ENCODE data around the gene PCNX2. TPM values are rescaled to one million over a fixed set of nuclear protein-coding genes. Genes with fewer than 3 reads are reported as not detected.

Gene PCNX2
- total RNA-seq, 4 donors from 2014 or later: 12.1 to 35.1 (median 15.8) TPM

DNA sequence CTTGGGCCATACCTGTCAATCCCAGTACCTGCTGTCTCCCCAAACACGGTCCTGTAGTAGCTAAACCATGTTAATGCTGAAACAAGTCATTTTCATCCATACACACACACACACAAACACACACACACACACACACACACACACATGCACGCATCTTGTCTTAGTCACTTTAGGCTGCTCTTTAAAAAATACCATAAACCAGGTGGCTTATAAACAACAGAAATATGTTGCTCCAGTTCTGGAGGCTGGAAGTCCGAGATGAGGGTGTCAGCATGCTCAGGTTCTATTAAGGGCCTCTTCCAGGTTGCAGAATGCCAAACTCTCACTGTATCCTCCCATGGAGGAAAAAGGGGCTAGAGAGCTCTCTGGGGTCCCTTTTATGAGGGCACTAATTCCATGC, 215.2 kb downstream of the PCNX2 start:
- no peak for DNase-seq
- Histone ChIP-seq H3K9me3 (no peaks in the 10 kb centered on the region), H3K27ac (no peak overlapping the region), H3K4me1 (no peaks in the 10 kb centered on the region), H3K4me3 (replicated peaks in 1 of 3) (no peak overlapping the region), H3K36me3 (no peaks in the 10 kb centered on the region), H3K27me3 (no peaks in the 10 kb centered on the region)
- 92 to 98% methylated on average over 3 of the region's 3 CpGs for WGBS, 2 donors
- TF ChIP-seq, protein P1, sequence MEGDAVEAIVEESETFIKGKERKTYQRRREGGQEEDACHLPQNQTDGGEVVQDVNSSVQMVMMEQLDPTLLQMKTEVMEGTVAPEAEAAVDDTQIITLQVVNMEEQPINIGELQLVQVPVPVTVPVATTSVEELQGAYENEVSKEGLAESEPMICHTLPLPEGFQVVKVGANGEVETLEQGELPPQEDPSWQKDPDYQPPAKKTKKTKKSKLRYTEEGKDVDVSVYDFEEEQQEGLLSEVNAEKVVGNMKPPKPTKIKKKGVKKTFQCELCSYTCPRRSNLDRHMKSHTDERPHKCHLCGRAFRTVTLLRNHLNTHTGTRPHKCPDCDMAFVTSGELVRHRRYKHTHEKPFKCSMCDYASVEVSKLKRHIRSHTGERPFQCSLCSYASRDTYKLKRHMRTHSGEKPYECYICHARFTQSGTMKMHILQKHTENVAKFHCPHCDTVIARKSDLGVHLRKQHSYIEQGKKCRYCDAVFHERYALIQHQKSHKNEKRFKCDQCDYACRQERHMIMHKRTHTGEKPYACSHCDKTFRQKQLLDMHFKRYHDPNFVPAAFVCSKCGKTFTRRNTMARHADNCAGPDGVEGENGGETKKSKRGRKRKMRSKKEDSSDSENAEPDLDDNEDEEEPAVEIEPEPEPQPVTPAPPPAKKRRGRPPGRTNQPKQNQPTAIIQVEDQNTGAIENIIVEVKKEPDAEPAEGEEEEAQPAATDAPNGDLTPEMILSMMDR (IDR thresholded peaks at IDR 0.05): no peak
- TF ChIP-seq POLR2A (IDR thresholded peaks at IDR 0.05): no peak
- intact Hi-C loops (cut with DNase I): no loop called here

DNA sequence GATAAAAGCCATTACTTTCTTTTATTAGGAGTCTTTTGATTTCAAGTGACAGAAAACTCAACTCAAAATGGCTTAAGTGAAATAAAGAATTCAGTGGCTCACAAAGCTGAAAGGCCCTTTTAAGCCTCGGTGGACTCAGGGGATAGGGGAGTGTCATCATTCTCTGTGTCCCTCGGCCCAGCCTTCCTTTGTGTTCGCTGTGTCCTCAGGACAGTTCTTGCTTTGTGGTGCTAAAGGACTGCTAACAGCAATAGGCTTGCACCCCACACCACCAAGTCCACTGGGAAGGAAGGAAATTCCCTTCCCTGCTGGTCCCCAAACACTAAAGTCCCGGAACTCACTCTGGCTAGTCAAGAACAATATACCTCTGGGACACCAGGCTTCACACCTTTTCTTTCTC, 216.0 kb downstream of the PCNX2 start:
- H3K9me3 ChIP-seq: no peaks in the 10 kb centered on the region
- no peak overlapping the region for H3K4me3 ChIP-seq (replicated peaks in 1 of 3)
- intact Hi-C loops (cut with DNase I): no loop called here
- no peaks in the 10 kb centered on the region for H3K4me1 ChIP-seq
- no peak overlapping the region for H3K27ac ChIP-seq
- no peaks in the 10 kb centered on the region for H3K36me3 ChIP-seq
- DNase-seq: no peak
- TF ChIP-seq, protein P1 (IDR thresholded peaks at IDR 0.05): no peak
- TF ChIP-seq POLR2A (IDR thresholded peaks at IDR 0.05): no peak
- 80 to 87% methylated on average over 4 of the region's 4 CpGs for WGBS, 2 donors
- no peaks in the 10 kb centered on the region for H3K27me3 ChIP-seq

DNA sequence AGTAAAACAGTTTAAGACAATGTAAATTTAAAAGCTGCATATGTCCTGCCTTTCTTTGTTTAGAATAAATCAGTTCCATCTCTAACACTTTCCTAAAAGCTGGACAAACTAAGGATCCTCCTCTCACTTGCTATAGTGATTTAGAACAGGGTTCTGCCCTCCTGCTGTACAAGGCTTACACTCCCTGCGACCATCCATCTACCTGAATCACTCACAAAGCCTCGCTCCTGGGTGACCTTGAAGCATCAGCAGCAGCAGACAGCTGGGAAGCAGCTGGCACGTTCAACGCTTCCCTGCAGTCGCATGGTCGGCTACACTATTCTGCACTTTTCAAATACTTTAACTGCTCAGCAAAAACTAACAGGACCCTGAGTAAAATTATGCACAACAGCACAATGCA, 217.1 kb downstream of the PCNX2 start:
- intact Hi-C loops (cut with DNase I): no loop called here
- TF ChIP-seq POLR2A (IDR thresholded peaks at IDR 0.05): no peak
- TF ChIP-seq, protein P1 (IDR thresholded peaks at IDR 0.05): no peak
- Histone ChIP-seq H3K4me3 (replicated peaks in 1 of 3) (no peak overlapping the region), H3K36me3 (no peaks in the 10 kb centered on the region), H3K27me3 (no peaks in the 10 kb centered on the region), H3K27ac (no peak overlapping the region), H3K4me1 (no peaks in the 10 kb centered on the region), H3K9me3 (no peaks in the 10 kb centered on the region)
- WGBS, 2 donors: 85 to 91% methylated on average over 6 of the region's 6 CpGs
- no peak for DNase-seq

DNA sequence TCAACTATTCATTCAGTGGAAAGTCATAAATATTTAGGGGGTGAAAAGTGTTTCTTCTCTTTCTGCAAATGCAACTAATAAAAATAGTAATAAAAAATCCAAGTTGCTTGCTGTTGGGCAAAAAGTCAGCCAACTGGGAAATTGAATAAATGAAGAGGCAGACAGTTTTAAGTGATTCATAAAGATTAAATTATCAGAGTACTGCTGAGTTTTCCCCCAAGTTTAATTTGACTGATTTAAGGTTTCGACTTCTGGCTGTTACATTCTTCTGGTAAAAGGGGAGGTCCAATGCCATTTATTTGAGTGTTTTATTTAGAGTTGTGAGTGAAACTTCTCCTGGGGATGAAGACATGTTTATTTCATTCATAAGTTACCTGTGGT, 219.6 kb downstream of the PCNX2 start:
- H3K36me3 ChIP-seq: no peaks in the 10 kb centered on the region
- TF ChIP-seq POLR2A (IDR thresholded peaks at IDR 0.05): no peak
- TF ChIP-seq, protein P1 (IDR thresholded peaks at IDR 0.05): no peak
- H3K27me3 ChIP-seq: no peaks in the 10 kb centered on the region
- intact Hi-C loops (cut with DNase I): no loop called here
- no peaks in the 10 kb centered on the region for H3K4me1 ChIP-seq
- no peak for DNase-seq
- no peak overlapping the region for H3K4me3 ChIP-seq (replicated peaks in 1 of 3)
- H3K27ac ChIP-seq: no peak overlapping the region
- 76 to 85% methylated on average over 1 of the region's 1 CpG for WGBS, 2 donors
- no peaks in the 10 kb centered on the region for H3K9me3 ChIP-seq

DNA sequence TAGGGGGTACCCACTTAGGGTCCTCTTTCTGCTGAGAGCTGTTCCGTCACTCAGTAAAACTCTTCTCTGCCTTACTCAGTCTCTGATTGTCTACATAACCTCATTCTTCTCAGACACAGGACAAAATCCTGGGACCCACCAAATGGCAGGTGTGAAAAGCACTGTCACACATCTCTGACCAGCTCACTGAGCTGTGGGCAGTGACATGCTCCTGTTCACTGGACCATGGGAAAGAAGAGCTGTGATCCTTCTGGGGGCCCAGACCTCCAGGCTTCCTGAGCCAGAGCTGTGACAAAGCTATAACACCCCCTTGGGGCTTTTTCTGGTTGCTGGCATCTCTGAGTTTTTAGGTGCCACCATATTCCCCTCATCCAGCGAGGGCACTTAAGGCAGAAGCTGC, 229.4 kb downstream of the PCNX2 start:
- 100% methylated on average over 2 of the region's 2 CpGs for WGBS, 2 donors
- intact Hi-C loops (cut with DNase I): no loop called here
- TF ChIP-seq POLR2A (IDR thresholded peaks at IDR 0.05): no peak
- TF ChIP-seq, protein P1 (IDR thresholded peaks at IDR 0.05): no peak
- Histone ChIP-seq H3K36me3 (no peaks in the 10 kb centered on the region), H3K4me1 (peaks cover 0 to 3% of the 10 kb centered on the region in 2 donors), H3K9me3 (no peaks in the 10 kb centered on the region), H3K27ac (no peak overlapping the region), H3K4me3 (replicated peaks in 1 of 3) (no peak overlapping the region), H3K27me3 (no peaks in the 10 kb centered on the region)
- no peak for DNase-seq
